ENCODE data around the gene POU2AF3. TPM values are rescaled to one million over a fixed set of nuclear protein-coding genes. Genes with fewer than 3 reads are reported as not detected.
"Not testable (repeated sequence)": the region's sequence is repeated elsewhere in the genome, so short reads cannot be mapped to it uniquely, and the experiment has no call there.

POU2AF3 gene
- polyA plus RNA-seq, 10 donors: 2.3 to 6.2 (median 4.0) TPM

DNA sequence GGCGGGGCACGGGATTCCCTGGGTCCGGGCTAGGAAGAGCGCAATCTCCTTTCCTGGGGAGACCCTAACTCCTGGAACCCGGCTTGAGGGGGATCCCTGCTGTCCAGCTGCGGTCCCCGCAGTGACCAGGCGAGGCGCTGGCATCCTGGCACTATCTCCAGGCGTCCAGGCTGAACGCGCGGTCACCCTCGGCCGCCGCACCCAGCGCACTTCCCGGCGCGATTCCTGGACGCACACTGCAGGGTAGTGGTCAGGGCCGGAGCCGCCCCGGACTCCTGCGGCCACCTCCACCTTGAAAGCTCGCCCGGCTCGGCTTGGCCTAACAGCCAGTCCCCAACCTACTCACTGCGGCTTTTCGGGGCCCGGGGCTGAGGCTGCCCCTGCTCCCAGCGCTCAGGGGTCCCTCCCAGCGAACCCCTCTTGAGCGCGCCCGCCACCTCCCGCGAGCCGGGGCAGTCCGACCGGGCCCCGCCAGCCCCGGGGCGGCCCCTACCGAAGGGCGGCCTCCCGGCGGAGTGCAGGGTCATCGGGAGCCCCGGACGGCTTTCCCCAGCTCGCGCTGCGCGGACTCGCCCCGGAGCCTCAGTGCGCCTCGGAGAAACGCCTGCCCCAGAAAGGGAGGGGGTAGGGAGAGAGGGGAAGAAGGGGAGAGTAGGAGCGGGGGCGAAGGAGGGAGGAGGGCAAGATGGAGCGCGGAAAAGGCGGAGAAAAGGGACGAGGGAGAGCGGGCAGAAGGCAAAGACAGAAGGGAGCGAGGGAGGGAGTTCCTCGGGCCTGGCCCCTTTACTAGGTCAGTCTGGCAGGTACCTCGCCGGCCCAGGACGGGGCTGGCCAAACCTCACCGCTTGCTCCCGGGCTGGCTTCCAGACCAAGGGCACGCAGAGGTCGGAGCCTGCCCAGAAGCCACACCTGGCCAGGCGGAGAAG, 1.0 kb downstream of the POU2AF3 start:
- peak in 2 of 3 donors; percentile 63 to 89 for DNase-seq

DNA sequence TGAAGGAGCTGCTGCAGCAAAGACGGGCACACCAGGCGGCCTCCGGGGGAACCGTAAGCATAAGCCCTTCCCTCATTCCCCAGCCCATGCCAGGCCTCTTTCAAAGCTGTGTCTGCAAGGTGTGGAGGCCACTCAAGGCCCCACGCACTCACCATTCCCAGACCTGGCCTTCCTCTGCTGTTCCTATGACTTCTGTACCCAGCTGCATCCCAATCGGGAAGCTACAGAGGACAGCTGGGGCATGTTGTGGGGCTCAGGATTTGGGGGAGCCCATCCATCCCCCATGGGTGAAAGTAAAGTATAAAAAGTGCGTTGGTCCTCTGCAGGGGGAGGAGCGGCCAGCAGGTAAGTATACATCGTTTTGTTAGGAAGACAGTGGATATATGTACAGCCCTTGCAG, 2.2 kb downstream of the POU2AF3 start:
- DNase-seq: no peak

DNA sequence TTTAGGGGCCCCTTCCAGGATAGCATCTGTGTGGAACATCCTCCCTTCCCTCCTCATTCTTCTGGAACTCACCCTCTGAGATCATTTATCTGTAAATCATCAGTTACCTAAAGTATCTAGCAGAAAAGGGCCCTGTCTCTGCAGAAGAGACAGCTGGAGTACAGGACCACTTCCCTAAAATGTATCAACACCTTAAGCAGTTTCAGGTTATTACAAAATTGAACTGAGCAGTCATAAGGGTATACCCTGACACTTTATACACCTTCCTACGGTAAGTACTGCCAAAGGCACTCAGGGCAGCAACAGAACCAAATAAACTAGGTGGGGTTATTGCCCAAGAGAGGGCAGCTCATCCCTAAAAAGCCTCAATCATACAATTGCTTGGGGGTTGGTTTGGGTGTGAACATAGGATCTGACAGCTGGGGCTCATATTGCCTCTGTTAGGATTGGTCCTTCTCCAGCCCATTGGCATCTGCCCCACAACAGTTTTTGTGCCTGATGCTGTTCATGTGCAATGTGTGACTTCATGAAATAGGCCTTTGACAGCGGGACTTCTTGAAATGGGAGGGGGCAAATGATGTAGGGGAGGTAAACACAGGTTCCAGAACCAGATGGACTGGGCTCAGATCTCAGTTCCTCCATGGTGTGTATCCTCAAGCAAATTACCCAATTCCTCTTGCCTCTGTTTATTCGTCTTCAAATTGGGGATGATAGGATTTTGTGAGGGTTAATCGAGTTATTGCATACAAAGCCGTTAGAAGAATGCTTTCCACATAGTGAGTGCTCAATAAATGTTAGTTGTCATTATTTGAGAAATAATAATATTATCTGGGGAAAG, 2.9 kb downstream of the POU2AF3 start:
- DNase-seq: peak in 2 of 3 donors; percentile 37

DNA sequence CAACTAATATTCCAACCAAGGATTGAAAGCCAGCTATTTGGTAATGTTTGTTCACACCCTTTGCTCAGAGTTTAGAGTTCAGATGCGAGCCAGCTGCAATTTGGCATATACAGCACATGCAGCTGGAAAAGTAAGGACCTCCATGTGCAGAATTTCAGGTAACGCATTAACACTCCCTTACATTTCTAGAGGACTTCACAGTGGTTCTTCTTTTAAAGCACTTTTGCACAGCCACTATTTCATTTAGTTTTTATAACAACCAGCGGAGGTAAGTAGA, 3.4 kb downstream of the POU2AF3 start:
- peak in 1 of 3 donors; percentile 15 for DNase-seq

DNA sequence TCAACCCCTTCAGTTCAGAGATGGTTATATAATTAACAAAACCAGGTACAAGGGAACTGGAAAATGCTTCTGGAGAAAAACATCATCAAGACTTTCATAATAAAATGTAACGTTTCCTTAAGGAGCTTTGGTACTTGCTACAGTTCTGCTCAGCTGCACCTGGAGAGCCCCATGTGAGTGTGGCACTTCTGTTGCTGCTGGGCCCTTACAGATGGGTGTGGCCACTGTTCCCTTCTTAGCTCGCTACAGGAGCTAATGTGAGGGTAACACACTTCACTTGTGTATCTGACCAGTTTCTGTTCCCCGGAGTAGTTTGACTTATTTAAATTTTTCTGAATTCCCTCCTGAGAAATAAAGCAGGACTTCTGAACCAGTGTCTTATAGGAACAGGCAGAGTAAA, 4.0 kb downstream of the POU2AF3 start:
- no peak for DNase-seq

DNA sequence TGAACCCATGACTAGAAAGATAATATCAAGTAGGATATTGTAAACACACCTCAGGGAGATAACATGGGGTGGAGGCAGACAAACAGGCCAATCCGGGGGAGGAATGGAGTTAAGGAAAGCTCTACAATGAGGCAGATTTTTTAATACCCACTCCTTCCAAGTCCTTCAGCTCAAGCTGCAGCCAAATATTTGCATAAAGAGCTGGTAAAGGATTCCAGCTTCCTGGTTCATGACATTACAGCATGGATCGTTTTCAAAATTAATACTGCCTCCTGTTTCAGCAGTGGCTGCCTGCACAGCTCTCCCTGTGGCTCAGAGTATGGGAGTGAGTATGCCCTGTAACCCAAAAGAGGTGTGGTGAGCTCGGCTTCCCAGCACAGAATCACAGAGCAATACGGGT, 5.1 kb downstream of the POU2AF3 start:
- DNase-seq: peak in 1 of 3 donors; percentile 77

DNA sequence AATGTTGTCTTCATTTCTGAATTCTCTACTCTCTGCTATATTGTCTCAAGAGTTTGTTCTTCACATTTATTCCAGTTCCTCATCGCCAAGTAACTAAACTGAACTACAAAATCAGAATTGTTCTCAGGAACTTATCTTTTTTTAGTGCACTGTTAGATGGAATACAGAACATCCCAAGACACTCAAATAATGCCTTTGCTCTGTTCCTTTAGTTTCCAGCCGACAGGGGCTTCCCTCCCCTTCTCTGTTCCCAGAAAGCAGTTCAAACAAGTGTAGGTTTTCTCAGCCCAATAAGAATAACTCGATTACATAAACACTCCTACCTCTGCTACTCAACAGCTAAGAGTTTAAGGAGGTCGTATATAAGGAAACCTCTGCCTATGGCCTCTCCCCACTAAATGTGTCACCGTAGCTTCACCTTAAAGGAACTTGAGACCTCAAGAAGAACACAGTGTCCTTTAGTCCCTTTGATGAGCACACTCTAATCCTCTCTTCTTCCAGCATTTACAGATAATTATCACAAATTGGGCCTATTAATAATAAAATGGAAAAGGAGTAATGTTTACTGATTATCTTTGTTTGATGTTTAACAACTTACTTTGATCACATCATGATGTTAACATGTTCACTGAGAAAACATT, 6.9 kb downstream of the POU2AF3 start:
- peak in 1 of 3 donors; percentile 41 for DNase-seq

DNA sequence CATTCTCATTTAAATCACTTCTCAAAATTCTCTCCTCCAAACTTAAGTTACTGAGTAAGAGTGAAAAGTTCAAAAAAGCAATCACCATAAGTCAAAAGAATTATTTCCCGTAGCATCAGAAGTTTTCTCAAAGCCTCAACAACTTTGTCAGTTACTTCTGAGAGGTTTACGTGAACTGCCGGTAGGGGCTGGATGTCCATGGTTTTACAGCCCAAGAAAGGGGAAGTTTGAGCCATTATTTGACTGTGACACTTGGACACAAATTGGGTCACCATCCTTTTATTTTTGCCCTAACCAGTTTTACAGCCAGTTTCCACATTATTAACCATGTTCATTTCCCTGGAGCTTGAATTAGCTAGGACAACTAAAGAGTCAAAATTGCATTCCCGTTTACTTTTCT, 7.5 kb downstream of the POU2AF3 start:
- DNase-seq: no peak

DNA sequence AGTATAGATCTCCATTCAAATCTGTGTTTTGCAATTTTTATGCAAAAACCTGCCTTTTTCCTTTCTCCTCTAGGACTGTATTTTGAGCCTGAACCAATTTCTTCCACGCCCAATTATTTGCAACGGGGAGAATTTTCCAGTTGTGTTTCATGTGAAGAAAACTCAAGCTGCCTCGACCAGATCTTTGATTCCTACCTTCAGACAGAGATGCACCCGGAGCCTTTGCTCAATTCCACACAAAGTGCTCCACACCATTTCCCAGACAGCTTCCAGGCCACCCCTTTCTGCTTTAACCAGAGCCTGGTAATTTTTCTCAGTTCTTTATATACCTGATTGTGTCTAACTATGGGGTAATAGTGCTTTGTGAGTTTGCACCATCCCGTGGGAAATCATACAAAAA, 8.0 kb downstream of the POU2AF3 start:
- DNase-seq: no peak

DNA sequence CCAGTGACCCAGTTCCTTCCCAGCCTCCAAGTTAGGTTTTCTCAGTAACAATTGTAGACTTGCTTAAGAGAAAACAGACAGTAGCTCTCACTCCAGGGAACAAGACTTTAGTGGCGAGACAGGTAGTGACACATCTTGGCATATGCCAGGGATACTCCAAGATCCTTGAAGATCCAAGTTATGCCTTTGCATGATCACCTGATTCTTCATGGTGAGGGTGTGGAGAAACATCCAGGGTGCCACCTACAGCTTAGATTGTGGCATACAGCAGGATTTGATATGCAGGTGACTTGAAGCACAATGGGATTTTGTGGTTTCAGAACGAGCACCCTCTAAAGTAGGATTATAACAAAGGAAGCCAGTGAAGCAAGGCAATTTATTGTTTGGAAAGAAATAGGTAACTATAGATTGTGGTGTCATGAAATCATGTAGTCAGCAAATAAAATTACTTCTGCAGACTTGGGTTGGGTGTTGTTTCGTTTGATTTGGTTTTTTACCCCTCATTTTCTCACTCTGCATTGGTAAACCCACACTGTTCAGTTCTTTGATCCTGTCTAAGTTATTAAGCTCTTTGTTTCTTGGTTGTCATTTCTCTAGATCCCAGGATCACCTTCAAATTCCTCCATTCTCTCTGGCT, 9.2 kb downstream of the POU2AF3 start:
- DNase-seq: no peak

DNA sequence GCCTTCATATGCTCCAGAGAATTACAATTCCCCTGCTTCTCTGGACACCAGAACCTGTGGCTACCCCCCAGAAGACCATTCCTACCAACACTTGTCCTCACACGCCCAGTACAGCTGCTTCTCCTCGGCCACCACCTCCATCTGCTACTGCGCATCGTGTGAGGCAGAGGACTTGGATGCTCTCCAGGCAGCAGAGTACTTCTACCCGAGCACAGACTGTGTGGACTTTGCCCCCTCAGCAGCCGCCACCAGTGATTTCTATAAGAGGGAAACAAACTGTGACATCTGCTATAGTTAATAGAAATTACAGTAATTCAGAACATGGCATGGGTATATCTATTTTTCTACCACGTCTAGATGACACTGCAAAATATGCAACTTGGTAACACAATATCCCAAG, 9.8 kb downstream of the POU2AF3 start:
- peak in 2 of 3 donors; percentile 52 to 59 for DNase-seq

DNA sequence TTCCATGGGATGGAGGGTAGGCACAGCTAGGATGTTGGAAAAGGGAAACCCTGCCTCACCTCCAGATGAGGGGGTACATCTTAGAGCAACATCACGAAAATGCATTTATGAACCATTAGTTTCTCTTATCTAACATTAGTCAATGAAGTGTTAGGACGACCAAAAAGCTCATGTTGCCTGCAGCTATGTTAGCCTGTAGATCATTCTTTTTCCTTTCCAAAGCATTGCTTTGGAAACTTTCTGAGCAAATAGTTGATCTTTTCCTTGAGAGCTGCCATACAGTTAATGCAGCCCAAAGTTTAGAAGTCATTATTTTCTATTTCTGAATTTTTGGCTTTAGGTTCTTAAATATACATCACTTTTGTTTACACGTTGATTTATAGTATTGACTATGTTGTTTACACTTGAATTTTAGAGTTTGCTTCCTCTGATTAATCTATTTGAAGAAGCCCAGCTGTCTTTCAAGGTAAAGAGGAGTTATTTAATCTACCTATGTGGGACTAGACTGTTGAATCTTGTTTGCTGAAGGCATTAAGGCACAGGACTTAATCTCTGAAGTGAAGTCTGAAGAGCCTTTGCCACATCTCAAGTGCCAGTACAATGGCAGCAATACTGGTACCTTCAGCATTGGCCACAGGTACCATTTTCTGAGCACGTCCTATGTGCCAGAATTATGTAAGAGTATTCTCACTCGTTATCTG, 11.0 kb downstream of the POU2AF3 start:
- no peak for DNase-seq

DNA sequence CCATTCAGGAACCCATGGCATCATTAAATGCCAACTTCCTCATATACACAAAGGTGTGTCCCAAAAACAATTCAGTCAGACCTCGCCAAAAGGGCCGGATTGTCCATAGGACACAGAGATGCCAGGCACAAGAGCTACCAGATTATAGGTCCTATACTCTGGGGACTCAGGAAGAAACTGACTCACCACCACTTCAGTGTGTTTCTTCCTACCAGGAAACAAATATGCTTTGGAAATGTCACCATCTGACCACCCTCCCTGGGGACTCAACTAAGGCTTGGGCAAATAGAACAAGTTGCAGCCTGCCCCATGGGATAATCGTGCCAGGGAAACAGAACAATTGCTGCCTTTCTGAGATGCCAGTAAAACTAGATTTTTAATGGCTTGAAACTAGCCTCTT, 11.7 kb downstream of the POU2AF3 start:
- no peak for DNase-seq

DNA sequence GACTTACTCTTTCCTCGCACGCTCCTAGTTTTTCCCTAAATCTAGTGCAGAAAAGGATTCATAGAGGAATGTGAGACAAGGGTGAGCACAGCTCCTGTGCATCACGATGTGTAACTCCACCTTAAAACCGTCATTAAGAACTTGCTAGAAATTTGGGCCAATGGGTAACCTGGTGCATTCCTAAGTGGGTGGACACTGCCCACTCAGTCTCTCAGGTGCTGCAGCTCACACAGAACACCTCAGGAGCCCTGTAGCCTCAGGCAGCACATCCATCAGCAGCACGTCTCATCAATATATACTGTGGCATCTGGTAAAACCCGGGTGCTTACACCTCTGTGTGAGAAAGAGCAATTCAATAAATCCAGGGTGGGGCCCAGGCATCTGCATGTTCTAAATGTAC, 12.4 kb downstream of the POU2AF3 start:
- DNase-seq: no peak

DNA sequence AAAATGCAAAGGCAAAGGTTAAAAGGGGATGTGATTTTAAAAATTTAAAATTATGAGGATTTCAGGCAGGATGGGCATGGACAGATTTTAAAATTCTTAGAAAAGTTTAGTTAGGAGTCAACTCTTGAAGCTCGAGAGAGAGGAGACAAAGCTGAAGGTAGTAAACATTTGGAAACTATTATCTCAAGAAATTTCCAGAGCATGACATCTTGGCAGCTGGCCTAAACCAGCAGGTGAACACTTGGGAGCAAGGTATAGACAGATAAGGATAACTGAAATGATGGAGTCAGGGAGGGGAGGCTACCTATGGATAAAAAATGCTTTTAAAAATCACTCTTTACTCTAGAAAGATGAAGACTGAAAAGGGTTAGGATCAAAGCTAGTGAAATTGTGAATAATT, 13.7 kb downstream of the POU2AF3 start:
- DNase-seq: no peak

DNA sequence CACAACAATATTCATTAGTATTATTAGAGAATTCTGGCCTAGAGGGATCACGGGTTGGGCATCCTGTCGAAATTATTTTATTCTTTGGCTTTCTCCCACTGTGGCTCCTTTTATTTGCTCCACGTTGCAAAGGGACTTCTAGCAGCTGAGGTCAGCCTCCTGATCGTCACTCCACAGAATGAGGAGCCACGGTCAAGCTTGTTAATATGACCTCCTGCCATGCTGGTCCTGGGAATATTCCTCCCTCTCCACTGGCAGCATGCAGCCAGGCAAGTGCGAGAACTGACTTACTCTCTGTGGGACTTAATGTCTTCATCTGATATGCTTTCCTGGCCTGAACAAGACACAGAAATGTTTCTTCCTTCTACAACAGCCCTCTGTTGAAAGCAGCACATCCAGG, 20.9 kb downstream of the POU2AF3 start:
- DNase-seq: no peak

DNA sequence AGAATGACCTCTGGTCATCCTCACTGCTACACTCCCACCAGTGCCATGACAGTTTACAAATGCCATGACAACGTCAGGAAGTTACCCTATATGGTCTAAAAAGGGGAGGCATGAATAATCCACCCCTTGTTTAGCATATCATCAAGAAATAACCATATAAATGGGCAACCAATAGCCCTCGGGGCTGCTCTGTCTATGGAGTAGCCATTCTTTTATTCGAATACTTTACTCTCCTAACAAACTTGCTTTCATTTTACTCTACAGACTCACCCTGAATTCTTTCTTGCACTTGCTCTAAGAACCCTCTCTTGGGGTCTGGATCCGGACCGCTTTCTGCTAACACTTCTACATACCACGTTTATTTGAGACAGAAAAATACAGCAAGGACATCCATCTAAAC, 21.9 kb downstream of the POU2AF3 start:
- DNase-seq: not testable (repeated sequence)

DNA sequence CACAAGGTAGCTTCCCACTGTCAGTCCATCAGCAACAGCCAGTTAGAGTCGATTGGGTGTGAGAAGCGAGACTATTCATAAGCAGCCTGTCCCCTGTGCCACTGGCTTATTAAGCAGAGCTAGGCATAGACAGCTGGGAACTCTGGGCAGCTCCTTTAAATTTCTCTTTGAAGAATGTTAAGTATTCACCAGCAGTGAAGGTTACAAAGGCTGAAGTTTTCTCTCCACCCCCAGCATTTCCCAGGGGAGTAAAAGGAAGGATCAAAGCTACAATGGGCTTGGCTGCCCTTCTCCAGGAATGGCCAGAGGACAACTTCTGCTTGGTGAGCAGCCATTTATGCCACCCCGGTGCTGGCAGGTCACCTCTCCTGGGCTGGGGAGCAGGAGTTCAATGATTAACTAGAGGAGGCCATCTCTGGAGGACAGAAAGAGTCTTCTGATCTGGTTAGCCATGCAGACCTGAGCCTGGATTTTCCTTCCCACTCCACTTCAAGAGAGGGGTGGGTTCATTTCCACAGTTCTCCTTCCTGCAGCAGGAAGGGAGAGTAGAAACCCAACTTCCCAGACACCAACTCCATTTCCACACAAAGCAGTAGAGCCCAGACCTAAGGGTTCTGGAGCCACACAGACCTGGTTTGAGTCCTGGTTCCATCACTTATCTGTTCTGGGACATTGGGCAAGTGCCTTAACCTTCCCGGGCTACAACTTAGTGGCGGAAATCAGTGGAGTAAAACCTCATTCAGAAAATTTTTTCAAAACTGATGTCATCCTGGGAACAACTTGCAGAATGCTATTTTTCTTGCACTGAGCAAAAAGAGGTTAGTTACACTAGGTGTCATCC, 22.6 kb downstream of the POU2AF3 start:
- DNase-seq: no peak

DNA sequence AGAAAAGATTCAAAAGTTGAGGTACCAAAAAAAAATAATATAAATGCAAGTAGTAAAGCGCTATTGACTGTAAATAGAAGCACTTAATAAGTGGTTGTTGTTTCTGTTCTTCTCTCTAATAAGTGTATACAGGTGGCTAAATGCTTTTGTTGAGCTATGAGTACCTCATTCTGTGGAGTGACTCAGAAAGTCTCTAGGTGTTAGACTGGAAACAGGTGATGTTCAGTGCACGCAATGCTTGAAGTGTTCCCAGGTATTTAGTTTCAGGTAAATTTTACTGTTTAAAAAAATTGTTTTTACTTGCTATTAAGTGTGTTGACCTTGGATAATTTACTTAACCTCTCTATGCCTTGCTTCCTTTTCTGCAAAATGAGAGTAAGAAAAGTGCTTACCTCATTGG, 24.2 kb downstream of the POU2AF3 start:
- DNase-seq: no peak

DNA sequence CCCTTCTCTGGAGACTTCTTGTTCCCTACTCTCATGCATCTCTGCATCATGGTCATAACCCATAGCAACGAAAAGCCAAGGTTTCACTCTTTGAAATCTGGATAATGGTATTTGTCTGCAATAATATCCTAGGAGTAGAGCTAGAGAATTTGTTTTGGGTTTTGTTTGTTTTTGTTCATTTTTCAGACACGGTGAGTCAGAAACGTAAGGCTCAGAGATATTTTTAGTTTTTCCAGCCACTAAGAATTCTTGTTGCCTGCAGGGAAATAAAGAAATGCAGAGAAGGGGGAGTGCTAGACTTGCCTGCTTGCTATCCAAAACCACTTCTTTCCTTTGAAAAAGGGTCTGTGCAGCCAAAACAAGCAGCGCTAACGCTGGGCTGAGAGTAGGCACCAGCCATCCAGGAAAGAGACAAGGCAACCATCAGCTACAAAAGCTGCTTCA, 26.0 kb downstream of the POU2AF3 start:
- peak in 1 of 3 donors; percentile 70 for DNase-seq
